ENCODE data around the gene PKP4. TPM values are rescaled to one million over a fixed set of nuclear protein-coding genes. Genes with fewer than 3 reads are reported as not detected.

PKP4 gene
- total RNA-seq, 1 experiment from 2014 or later: 7.9 TPM

GRCh38 chr2:158713523-158714138 lies 256.9 kb downstream of the PKP4 start:
- DNase-seq (ENCODE audit: low read depth): no peak
- in situ Hi-C loops (cut with HindIII; ENCODE audit: low pct_unique_long_range_greater_than_20kb, low sequenced_read_pairs): no loop called here

DNA sequence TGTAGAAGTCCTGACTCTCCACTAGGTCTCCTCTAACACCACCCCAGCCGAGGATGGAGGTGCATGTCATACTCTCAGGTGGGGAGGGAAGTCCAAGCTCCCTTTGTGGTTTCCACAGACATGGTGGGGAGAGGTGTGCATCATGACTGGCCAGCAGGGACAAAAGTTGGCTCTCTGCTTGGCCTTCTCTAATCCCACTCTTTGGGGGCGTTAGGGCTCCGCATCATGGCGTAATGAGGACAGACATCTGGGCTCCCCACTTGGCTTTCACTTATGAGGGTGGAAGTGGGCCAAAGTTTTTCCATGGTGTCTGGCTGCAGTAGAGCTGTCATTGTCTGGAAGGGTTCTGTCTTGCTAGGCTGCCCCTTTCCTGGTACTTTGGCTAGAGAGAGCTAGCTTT lies 257.7 kb downstream of the PKP4 start:
- in situ Hi-C loops (cut with HindIII; ENCODE audit: low pct_unique_long_range_greater_than_20kb, low sequenced_read_pairs): no loop called here
- DNase-seq (ENCODE audit: low read depth): no peak

GRCh38 chr2:158715357-158715756 lies 258.6 kb downstream of the PKP4 start:
- DNase-seq (ENCODE audit: low read depth): no peak
- in situ Hi-C loops (cut with HindIII; ENCODE audit: low pct_unique_long_range_greater_than_20kb, low sequenced_read_pairs): no loop called here

- no peak for DNase-seq (ENCODE audit: low read depth)
- in situ Hi-C loops (cut with HindIII; ENCODE audit: low pct_unique_long_range_greater_than_20kb, low sequenced_read_pairs): no loop called here
Observed at GRCh38 chr2:158716121-158716791, 259.5 kb downstream of the PKP4 start.

GRCh38 chr2:158716921-158717320 lies 260.2 kb downstream of the PKP4 start:
- in situ Hi-C loops (cut with HindIII; ENCODE audit: low pct_unique_long_range_greater_than_20kb, low sequenced_read_pairs): no loop called here
- DNase-seq (ENCODE audit: low read depth): no peak

- in situ Hi-C loops (cut with HindIII; ENCODE audit: low pct_unique_long_range_greater_than_20kb, low sequenced_read_pairs): no loop called here
- DNase-seq (ENCODE audit: low read depth): no peak
Observed at GRCh38 chr2:158717366-158718195, 260.8 kb downstream of the PKP4 start.

DNA sequence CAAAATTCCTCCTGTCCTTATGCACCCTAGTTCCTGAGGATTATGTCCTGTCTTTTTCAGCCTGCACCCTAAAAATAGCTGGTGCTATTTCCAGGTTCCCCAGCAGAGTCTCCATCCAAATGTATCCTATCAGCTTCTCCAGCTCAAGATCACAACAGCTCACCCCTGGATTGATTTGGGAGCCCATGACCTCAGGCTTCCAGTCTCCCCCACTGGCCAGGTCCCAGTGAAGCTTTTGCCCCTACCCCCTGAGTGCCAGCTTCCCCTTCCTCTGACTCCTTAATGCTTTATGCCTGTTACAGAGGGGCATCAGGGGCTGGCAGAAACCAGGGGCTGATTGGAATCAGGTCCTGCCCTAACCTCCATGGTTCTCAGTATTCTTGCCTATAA lies 261.4 kb downstream of the PKP4 start:
- DNase-seq (ENCODE audit: low read depth): no peak
- in situ Hi-C loops (cut with HindIII; ENCODE audit: low pct_unique_long_range_greater_than_20kb, low sequenced_read_pairs): no loop called here

DNA sequence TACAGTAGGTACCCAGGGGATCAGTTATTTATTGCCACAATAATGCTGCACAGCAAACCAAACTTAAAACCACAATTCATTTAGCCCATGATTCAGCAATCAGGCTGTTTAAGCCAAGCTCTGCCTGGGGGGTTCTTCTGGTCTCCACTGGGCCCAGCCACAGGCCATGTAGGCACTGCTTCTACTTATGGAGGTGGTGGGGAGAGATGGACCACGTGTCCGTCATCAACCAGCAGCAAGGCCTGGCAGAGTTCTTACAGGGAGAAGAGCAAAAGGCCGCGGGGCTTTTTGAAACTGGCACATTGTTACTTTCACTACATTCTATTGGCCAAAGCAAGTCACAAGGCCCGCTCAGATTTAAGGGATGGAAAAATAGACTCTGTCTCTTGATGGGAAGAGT lies 262.1 kb downstream of the PKP4 start:
- DNase-seq (ENCODE audit: low read depth): no peak
- in situ Hi-C loops (cut with HindIII; ENCODE audit: low pct_unique_long_range_greater_than_20kb, low sequenced_read_pairs): no loop called here

GRCh38 chr2:158719403-158719802 lies 262.7 kb downstream of the PKP4 start:
- DNase-seq (ENCODE audit: low read depth): no peak
- in situ Hi-C loops (cut with HindIII; ENCODE audit: low pct_unique_long_range_greater_than_20kb, low sequenced_read_pairs): no loop called here

DNA sequence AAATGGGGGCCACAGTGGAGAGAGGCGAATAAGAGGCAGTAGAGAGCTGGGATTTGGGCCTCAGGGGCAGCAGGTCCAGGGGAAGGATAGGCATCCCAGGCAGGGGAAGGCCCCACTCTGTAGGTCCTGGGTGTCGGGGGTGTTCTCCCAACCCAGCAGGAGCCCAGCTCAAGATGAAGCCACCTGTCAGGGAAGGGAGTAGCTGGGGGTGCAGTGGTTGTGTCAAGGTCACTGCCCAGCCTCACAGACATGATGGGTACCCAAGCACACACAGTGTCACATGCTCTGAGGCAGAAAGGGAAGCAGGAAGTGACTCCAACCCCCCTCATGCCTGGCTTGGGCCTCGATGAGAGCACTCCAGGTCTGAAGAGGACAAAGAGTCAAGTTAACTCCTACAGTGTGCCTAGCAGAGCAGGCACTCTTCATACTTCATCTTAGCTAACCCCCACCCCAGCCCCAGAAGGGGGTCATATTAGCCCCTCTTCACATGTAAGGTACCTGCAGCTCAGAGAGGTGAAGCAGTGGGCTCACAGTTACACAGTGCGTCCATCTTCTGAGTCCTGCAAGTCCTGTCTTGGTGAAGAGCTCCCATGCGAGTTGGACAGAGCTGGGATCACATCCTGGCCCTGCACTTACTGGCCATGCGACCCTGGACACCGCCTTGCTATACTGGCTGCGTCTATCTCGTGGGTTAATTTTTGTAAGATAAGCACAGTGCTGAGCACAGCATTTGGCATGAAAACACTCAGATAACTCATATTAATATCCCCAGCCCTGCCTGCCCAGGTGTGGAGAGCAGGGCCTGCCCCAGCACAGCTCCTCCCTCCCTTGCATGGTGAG lies 265.7 kb downstream of the PKP4 start:
- in situ Hi-C loops (cut with HindIII; ENCODE audit: low pct_unique_long_range_greater_than_20kb, low sequenced_read_pairs): no loop called here
- DNase-seq (ENCODE audit: low read depth): no peak

DNA sequence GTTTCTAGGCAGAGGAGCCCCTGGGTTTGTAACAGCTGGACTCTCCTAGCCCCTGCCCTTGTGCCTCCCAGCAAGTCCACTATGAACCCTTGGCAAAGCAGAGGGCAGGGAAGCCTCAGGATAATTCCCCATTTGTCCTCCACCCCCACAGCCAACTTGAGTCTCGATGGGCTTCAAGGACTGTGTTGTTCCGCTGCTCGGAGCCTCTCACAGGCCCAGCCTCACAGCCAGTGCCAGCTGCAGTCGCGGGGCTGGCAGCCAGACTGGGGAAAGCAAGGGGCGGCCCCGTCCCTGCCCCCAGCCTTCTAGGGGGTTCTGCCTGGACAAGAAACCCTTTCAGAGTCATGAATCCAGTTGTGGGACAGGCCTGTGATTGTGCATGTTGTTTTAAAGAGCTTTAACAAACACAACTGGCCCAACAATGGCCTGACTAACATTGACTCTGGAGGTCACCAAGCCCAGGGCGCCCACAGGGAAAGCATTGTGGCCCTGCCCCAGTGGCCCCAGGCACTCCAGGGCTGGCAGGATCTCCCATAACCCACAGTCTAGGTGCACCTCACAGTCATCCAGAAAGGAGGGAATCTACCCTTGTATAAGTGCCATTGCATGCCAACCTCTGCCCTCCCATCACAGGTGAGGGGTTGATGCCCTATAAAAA lies 266.6 kb downstream of the PKP4 start:
- DNase-seq (ENCODE audit: low read depth): no peak

GRCh38 chr2:158723921-158724802 lies 267.4 kb downstream of the PKP4 start:
- in situ Hi-C loops (cut with HindIII; ENCODE audit: low pct_unique_long_range_greater_than_20kb, low sequenced_read_pairs): no loop called here
- DNase-seq (ENCODE audit: low read depth): peak; percentile 71

More for the DNA sequence above, 266.6 kb downstream of the PKP4 start:
- in situ Hi-C loops (cut with HindIII; ENCODE audit: low pct_unique_long_range_greater_than_20kb, low sequenced_read_pairs): no loop called here

DNA sequence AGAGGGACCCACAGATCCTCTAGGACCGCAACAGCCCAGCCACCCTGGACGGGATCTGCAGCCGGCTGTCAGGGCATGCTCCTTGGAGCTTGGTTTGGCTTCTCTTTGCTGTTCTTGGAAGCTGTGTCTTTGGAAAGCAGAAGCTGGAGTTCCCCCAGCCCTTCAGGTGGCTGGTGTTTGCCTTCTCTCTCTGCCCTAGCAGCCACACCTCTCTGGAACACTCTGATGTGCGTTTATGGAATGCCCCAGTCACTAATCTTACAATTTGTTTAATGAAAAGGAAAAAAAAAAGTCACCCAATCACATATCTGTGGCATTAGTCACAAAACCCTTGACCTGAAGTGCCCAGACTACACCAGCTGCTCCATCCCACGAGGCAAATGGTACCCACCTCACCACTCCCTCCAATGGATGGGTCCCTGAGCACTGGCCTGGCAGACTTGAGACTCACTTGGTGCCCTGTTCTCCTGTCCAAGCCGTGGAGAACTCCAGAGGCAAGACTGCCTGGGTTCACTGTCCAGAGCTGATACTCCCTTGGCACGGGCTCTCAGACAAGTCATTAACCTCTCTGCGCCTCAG lies 268.1 kb downstream of the PKP4 start:
- in situ Hi-C loops (cut with HindIII; ENCODE audit: low pct_unique_long_range_greater_than_20kb, low sequenced_read_pairs): no loop called here
- DNase-seq (ENCODE audit: low read depth): peak; percentile 84

GRCh38 chr2:158725441-158725891 lies 268.7 kb downstream of the PKP4 start:
- in situ Hi-C loops (cut with HindIII; ENCODE audit: low pct_unique_long_range_greater_than_20kb, low sequenced_read_pairs): no loop called here
- DNase-seq (ENCODE audit: low read depth): no peak

DNA sequence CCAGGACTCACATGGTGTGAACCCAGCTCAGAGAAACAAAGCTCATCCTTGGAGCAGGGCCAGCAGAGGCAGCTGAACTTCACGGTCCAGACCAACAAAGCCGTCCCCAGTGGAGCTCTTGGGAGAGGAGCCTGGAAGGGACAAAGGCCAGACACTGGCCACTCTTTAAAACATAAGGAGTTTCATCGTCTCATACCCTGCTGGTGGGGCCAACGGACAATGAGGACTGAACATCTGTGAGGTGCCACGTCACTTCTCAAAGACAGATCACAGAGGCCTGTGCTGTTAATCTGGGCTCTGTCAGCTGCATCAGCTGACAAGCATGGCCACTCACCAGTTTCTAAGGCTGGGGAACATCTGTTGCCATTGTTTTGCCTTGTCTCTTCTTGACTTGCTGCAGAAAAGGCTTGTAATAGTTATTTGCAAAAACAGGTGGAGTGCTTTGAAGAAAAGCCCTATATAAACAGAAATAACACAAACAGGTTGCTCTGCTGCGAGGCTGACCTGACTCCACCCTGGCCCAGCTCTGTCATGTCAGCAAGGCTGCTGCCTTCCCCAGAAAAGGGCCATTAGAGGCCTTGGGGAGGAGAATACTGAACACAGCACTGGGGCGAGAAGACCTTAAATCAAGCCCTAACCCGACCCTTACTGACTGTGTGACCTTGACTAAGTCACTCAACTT lies 270.3 kb downstream of the PKP4 start:
- DNase-seq (ENCODE audit: low read depth): no peak
- in situ Hi-C loops (cut with HindIII; ENCODE audit: low pct_unique_long_range_greater_than_20kb, low sequenced_read_pairs): no loop called here

DNA sequence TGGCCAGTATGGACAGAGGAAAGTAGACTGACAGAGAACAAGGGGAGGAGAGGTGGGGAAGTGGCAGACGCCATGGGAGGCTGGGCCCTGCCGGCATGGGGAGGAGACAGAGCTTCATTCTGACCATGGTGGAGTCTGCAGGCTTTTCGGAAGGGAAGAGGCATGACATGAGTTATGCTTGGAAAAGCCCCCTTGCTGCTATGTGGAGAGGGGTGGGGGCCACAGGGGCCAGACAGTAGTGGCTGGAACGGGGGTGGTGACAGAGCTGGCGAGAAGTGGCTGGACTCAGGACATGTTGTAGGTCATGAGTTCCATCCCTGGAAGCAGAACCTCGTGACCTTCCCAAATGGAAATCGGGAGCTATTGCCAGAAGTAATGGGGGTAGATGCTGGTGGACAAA lies 271.7 kb downstream of the PKP4 start:
- no peak for DNase-seq (ENCODE audit: low read depth)
- in situ Hi-C loops (cut with HindIII; ENCODE audit: low pct_unique_long_range_greater_than_20kb, low sequenced_read_pairs): no loop called here
